GM19193 (cell line): ENCODE measurements around the gene RPL13.
A peak's percentile ranks its signal among the peaks of the same experiment; 100 is the strongest.

Experiments used
- POLR2A ChIP-seq: IDR thresholded peaks from 4 replicates; pipeline ENCODE4 v1.6.1; 2011; ENCODE audit not compliant: insufficient read depth, insufficient read length; ENCODE audit errors: extremely low read depth

RPL13 gene

DNA sequence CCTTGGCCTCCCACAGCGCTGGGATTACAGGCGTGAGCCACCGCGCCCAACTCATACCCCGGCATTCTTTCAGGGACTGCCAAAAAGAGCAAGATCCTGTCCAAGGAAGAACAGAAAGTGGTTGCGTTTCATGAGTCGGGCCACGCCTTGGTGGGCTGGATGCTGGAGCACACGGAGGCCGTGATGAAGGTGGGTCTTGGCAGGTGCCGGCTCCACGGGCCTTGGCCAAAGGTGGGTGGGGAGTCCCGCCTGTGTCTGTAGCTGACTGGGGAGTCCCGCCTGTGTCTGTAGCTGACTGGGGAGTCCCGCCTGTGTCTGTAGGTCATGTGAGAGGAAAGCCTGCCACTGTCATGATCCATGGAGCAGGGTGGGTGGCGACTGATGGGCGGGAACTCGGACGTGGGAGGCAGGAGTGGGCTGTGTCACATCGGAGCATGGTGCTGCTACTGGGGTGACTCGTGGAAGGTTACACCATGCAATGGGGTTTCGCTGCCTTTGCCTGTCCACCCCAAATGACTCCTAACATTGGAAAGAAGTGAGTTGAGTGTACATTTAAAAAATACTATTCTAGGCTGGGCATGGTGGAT, 10.0 kb upstream of the RPL13 start:
- TF ChIP-seq POLR2A, result no peak

- TF ChIP-seq POLR2A, result no peak
Measured at GRCh38 chr16:89552329-89552728, 8.2 kb upstream of the RPL13 start.

- TF ChIP-seq POLR2A, result no peak
Measured at GRCh38 chr16:89552913-89553312, 7.6 kb upstream of the RPL13 start.

DNA sequence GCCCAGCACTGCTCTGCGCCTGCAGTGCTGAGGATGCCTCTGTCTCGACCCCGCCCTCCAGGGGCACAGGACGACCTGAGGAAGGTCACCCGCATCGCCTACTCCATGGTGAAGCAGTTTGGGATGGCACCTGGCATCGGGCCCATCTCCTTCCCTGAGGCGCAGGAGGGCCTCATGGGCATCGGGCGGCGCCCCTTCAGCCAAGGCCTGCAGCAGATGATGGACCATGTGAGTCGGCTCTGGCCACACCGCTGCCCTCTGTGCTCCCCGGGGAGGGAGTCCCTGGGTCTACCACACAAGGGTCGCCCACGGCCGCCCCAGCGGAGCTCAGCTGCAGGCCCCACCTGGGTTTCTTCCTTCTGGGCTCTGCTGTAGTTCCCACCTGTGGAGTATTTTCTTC, 6.7 kb upstream of the RPL13 start:
- no peak for TF ChIP-seq POLR2A

GRCh38 chr16:89554343-89554742, 6.1 kb upstream of the RPL13 start:
- TF ChIP-seq POLR2A, result no peak

- TF ChIP-seq POLR2A, result no peak
Measured at GRCh38 chr16:89555265-89555664, 5.2 kb upstream of the RPL13 start.

DNA sequence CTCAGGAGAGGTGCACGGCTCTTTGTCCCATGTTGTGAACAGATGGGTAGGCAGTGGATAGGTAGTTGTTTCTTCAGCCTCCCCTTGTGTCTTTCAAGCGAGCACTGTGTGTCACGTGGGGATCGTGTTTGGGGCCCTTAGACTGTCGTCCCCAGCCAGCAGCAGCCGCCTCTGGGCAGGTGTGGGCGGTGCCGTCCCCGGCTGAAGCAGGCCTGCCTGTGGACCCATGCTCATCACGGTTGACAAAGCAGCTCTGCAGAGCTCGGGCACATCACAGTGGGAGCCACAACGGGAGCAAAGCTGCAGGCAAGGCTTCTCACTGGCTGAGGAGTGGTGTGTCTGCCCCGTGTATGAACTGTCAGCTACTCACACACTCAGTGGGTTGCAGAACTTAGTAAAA, 4.7 kb upstream of the RPL13 start:
- TF ChIP-seq POLR2A, result no peak

DNA sequence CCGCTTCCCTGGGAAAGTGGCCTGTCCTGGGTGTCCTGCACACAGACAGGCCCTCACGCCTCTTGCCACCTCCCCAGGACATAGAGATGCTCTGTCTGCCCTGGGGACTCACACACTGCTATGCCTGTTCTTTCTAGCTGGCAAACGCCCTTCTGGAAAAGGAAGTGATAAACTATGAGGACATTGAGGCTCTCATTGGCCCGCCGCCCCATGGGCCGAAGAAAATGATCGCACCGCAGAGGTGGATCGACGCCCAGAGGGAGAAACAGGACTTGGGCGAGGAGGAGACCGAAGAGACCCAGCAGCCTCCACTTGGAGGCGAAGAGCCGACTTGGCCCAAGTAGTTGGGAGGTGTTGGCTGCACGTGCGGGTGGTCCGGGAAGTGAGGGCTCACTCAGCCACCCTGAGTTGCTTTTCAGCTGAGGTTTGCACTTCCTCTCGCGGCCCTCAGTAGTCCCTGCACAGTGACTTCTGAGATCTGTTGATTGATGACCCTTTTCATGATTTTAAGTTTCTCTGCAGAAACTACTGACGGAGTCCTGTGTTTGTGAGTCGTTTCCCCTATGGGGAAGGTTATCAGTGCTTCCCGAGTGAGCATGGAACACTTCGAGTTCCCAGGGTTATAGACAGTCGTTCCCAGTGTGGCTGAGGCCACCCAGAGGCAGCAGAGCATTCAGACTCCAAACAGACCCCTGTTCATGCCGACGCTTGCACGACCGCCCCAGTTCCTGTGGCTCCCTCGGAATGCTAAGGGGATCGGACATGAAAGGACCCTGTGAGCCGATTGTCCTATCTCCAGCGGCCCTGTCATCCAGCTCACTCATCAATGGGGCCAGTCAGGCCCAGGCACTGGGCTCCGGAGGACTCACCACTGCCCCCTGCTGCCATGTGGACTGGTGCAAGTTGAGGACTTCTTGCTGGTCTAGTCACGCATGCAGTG, 3.5 kb upstream of the RPL13 start:
- no peak for TF ChIP-seq POLR2A

DNA sequence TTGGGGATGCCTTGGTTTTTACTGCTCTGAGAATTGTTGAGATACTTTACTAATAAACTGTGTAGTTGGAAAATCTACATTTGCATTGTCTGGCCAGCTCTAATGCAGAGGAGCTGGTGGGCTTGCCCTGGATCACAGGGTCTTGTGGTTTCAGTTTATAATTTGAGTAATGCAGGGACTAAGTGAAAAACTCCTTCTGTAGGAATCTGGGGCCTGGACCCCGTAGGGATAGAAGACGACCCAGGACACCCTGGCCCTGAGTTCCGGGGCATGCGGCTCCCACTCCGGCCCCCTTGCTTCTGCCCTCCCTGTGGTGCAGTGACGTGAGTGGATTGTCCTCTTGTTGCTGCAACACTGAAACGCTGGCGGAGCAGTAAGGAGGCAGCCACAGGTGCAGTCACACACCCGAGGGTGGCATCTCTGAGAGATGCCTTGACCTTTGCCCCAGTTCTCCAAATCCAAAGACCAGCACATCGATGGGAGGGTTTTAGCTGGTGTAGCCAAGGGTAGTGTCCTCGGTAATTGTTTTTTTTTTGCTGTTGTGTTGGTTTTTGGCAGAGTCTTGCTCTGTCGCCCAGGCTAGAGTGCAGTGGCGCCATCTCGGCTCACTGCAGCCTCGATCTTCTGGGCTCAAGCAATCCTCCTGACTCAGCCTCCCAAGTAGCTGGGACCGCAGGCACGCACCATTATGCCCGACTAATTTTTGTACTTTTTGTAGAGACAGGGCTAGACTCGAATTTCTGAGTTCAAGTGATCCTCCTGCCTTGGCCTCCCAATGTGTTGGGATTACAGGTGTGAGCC, 2.6 kb upstream of the RPL13 start:
- TF ChIP-seq POLR2A, result no peak

DNA sequence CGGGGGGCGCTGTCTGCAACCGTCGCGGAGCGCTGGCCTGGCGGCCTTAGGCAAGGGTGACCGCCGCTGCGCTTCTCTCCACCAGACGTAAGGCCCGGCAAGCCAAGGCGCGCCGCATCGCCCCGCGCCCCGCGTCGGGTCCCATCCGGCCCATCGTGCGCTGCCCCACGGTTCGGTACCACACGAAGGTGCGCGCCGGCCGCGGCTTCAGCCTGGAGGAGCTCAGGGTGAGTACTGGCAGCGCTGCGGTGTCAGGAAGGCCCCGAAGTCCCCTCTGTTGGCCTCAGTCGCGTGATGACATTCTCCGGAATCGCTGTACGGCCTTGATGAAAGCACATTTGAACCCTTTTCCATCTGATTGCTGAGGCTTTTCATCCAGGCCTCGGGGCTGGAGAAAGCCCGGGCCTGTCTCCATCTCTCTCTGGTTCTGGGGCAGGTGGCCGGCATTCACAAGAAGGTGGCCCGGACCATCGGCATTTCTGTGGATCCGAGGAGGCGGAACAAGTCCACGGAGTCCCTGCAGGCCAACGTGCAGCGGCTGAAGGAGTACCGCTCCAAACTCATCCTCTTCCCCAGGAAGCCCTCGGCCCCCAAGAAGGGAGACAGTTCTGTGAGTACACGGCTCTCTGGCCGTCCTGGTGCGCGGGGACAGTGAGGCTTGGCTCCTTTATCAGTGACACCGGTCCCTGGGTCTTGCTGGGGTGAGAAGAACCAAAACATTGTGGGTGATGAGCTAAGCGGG, 831 bp downstream of the RPL13 start:
- no peak for TF ChIP-seq POLR2A

GRCh38 chr16:89561884-89562599, 1.6 kb downstream of the RPL13 start:
- no peak for TF ChIP-seq POLR2A

DNA sequence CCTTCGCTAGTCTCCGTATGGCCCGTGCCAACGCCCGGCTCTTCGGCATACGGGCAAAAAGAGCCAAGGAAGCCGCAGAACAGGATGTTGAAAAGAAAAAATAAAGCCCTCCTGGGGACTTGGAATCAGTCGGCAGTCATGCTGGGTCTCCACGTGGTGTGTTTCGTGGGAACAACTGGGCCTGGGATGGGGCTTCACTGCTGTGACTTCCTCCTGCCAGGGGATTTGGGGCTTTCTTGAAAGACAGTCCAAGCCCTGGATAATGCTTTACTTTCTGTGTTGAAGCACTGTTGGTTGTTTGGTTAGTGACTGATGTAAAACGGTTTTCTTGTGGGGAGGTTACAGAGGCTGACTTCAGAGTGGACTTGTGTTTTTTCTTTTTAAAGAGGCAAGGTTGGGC, 2.5 kb downstream of the RPL13 start:
- TF ChIP-seq POLR2A, result no peak

DNA sequence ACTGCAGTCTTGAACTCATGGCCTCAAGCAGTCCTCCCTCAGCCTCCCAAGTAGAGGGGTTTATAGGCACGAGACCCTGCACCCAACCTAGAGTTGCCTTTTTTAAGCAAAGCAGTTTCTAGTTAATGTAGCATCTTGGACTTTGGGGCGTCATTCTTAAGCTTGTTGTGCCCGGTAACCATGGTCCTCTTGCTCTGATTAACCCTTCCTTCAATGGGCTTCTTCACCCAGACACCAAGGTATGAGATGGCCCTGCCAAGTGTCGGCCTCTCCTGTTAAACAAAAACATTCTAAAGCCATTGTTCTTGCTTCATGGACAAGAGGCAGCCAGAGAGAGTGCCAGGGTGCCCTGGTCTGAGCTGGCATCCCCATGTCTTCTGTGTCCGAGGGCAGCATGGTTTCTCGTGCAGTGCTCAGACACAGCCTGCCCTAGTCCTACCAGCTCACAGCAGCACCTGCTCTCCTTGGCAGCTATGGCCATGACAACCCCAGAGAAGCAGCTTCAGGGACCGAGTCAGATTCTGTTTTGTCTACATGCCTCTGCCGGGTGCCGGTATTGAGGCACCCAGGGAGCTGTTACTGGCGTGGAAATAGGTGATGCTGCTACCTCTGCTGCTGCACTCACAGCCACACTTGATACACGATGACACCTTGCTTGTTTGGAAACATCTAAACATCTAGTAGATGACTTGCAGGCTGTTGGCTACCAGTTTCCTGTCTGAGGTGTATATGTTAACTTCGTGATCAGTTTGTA, 3.3 kb downstream of the RPL13 start:
- TF ChIP-seq POLR2A, result no peak

- TF ChIP-seq POLR2A, result peak; percentile 44
Measured at GRCh38 chr16:89564476-89565255, 4.2 kb downstream of the RPL13 start.

DNA sequence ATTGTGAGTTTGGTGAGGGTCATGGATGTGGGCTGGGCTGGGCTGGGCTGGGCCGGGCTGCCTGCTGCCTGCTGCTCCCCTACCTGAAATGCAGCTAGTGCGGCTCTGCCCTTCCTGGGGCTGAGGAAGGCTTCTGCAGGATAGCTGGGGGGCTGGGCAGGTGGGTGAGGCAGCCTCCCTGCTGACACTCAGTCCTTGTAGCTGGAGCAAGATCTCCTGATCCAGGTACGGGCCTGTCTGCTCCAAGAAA, 4.7 kb downstream of the RPL13 start:
- TF ChIP-seq POLR2A, result no peak
